H1 (cell line): ENCODE measurements around the gene CD226. TPM values are rescaled to one million over a fixed set of nuclear protein-coding genes. Genes with fewer than 3 reads are reported as not detected.

Source experiments
- CTCF ChIA-PET: fragments of 300-600 bp; sonication (Branson Sonifier 250); formaldehyde crosslinking; loops from one replicate; lab custom pipeline; 2021; ENCODE audit not compliant: partially characterized antibody; lab: Charles Lee
- POLR2A ChIA-PET: fragments of 300-600 bp; sonication (Branson Sonifier 250); formaldehyde crosslinking; loops from one replicate; lab custom pipeline; 2021; ENCODE audit warnings: inconsistent platforms; ENCODE audit not compliant: partially characterized antibody; lab: Charles Lee
- DNase-seq, 2 experiments: peaks; one replicate each; pipeline versions ENCODE4 v3.0.0 to v3.0.0-alpha.2; 2010 to 2022; ENCODE audit warnings: low spot score in 2 of 2, low read depth in 1 of 2, mixed read lengths in 1 of 2
- FAIRE-seq: peaks from 2 replicates; lab custom pipeline; 2011; peaks lifted over from hg19 to GRCh38; lab: Jason Lieb, UNC
- H2AFZ ChIP-seq: 2 replicates; pipeline ENCODE4 v1.8.1; 2012; ENCODE audit warnings: low read length, inconsistent platforms
- H2AK5ac ChIP-seq: 2 replicates; pipeline ENCODE4 v1.6.1; 2013; ENCODE audit warnings: low read depth, low read length
- H2BK120ac ChIP-seq: replicated peaks from 2 replicates; pipeline ENCODE3; 2013; ENCODE audit warnings: low read depth, low read length, inconsistent platforms
- H2BK12ac ChIP-seq: 2 replicates; pipeline ENCODE4 v1.6.1; 2013; ENCODE audit warnings: low read depth, low read length
- H2BK15ac ChIP-seq: 2 replicates; pipeline ENCODE4 v1.6.1; 2013; ENCODE audit warnings: low read length
- H2BK20ac ChIP-seq: 2 replicates; pipeline ENCODE4 v1.6.1; 2013; ENCODE audit warnings: low read length
- H2BK5ac ChIP-seq: 2 replicates; pipeline ENCODE4 v1.6.1; 2013; ENCODE audit warnings: low read depth, low read length
- H3K14ac ChIP-seq: 2 replicates; pipeline ENCODE4 v1.6.1; 2013; ENCODE audit warnings: inconsistent platforms; ENCODE audit not compliant: insufficient read length
- H3K18ac ChIP-seq: 2 replicates; pipeline ENCODE4 v1.6.1; 2013; ENCODE audit warnings: low read length; ENCODE audit errors: extremely low read depth
- H3K23ac ChIP-seq: 2 replicates; pipeline ENCODE4 v1.6.1; 2013; ENCODE audit warnings: inconsistent platforms; ENCODE audit not compliant: insufficient read length
- H3K23me2 ChIP-seq: 2 replicates; pipeline ENCODE4 v1.6.1; 2013; ENCODE audit warnings: low read depth, low read length
- H3K27ac ChIP-seq: 2 replicates; pipeline ENCODE4 v1.6.1; 2011; ENCODE audit warnings: low read depth, low read length, inconsistent platforms
- H3K27me3 ChIP-seq, 4 experiments: replicated peaks in 1 of 4; 1 replicate in 1 of 4; 2 replicates in 3 of 4; pipeline versions ENCODE4 v1.6.1 to v1.8.1; 2011 to 2013; ENCODE audit warnings: low read length in 3 of 4, mild to moderate bottlenecking in 3 of 4, inconsistent platforms in 2 of 4, mixed read lengths in 2 of 4, moderate library complexity in 1 of 4; ENCODE audit not compliant: control insufficient read depth in 3 of 4, insufficient read depth in 3 of 4; ENCODE audit errors: extremely low read depth in 1 of 4
- H3K36me3 ChIP-seq, 4 experiments: 2 replicates each; pipeline versions ENCODE4 v1.6.1 to v1.8.1; 2011 to 2013; ENCODE audit warnings: mild to moderate bottlenecking in 4 of 4, low read length in 3 of 4, moderate library complexity in 2 of 4, control low read depth in 1 of 4, inconsistent platforms in 1 of 4; ENCODE audit not compliant: insufficient read depth in 4 of 4, control insufficient read depth in 2 of 4
- H3K4ac ChIP-seq: replicated peaks from 2 replicates; pipeline ENCODE3; 2013; ENCODE audit warnings: low read length, low read depth, mixed read lengths, inconsistent platforms; ENCODE audit not compliant: insufficient read length
- H3K4me1 ChIP-seq, 4 experiments: replicated peaks in 1 of 4; 1 replicate in 1 of 4; 2 replicates in 3 of 4; pipeline versions ENCODE4 v1.6.1 to v1.8.1; 2011 to 2013; ENCODE audit warnings: low read length in 3 of 4, inconsistent platforms in 2 of 4, mixed read lengths in 1 of 4; ENCODE audit not compliant: insufficient read depth in 4 of 4, control insufficient read depth in 3 of 4
- H3K4me2 ChIP-seq, 2 experiments: 2 replicates each; pipeline versions ENCODE4 v1.6.1 to v1.8.1; 2011 to 2013; ENCODE audit warnings: low read depth in 2 of 2, low read length in 2 of 2, control low read depth in 1 of 2, inconsistent platforms in 1 of 2, mild to moderate bottlenecking in 1 of 2; ENCODE audit not compliant: insufficient read depth in 1 of 2
- H3K4me3 ChIP-seq, 4 experiments: fragments of 200-600, 300-600 bp in 1 of 4; sonication (generic), shearing (Covaris generic), sonication (Bioruptor Twin) in 1 of 4; 2 replicates each; pipeline versions ENCODE4 v1.5.1 to v1.8.1; 2011 to 2016; ENCODE audit warnings: low read length in 4 of 4, low read depth in 3 of 4, control low read depth in 2 of 4, inconsistent platforms in 2 of 4, mild to moderate bottlenecking in 2 of 4, mixed read lengths in 1 of 4, moderate library complexity in 1 of 4; ENCODE audit not compliant: insufficient read depth in 2 of 4; ENCODE audit errors: extremely low read depth in 1 of 4
- H3K56ac ChIP-seq: replicated peaks from 2 replicates; pipeline ENCODE3; 2013; ENCODE audit warnings: low read depth, mild to moderate bottlenecking, mixed read lengths, low read length, inconsistent platforms; ENCODE audit not compliant: insufficient read length
- H3K79me1 ChIP-seq: 2 replicates; pipeline ENCODE4 v1.6.1; 2013; ENCODE audit warnings: low read depth, low read length, control low read depth
- H3K79me2 ChIP-seq, 2 experiments: 2 replicates each; pipeline versions ENCODE4 v1.6.1 to v1.8.1; 2012 to 2013; ENCODE audit warnings: low read length in 2 of 2, mild to moderate bottlenecking in 2 of 2, inconsistent platforms in 1 of 2; ENCODE audit not compliant: insufficient read depth in 2 of 2, control insufficient read depth in 1 of 2
- H3K9ac ChIP-seq, 4 experiments: replicated peaks in 1 of 4; 1 replicate in 1 of 4; 2 replicates in 3 of 4; pipeline versions ENCODE4 v1.6.1 to v1.8.1; 2011 to 2013; ENCODE audit warnings: low read depth in 3 of 4, low read length in 3 of 4, control low read depth in 2 of 4, mild to moderate bottlenecking in 2 of 4, moderate library complexity in 2 of 4, inconsistent platforms in 1 of 4; ENCODE audit errors: extremely low read depth in 1 of 4
- H3K9me3 ChIP-seq, 2 experiments: 2 replicates each; pipeline versions ENCODE4 v1.6.1 to v1.8.1; 2012 to 2013; ENCODE audit warnings: mild to moderate bottlenecking in 2 of 2, moderate library complexity in 2 of 2, control low read depth in 1 of 2, inconsistent platforms in 1 of 2, low read depth in 1 of 2, low read length in 1 of 2, mixed read lengths in 1 of 2; ENCODE audit not compliant: insufficient read depth in 2 of 2
- H4K20me1 ChIP-seq, 2 experiments: replicated peaks in 1 of 2; 2 replicates each; pipeline versions ENCODE3 to v1.8.1; 2011 to 2013; ENCODE audit warnings: inconsistent platforms in 2 of 2, low read length in 2 of 2, mild to moderate bottlenecking in 1 of 2; ENCODE audit not compliant: insufficient read depth in 2 of 2, control insufficient read depth in 1 of 2
- H4K5ac ChIP-seq: 2 replicates; pipeline ENCODE4 v1.6.1; 2013; ENCODE audit warnings: low read length, low read depth, mixed read lengths, inconsistent platforms; ENCODE audit not compliant: insufficient read length
- H4K8ac ChIP-seq: 2 replicates; pipeline ENCODE4 v1.8.0; 2013; ENCODE audit warnings: mild to moderate bottlenecking, moderate library complexity, low read length, inconsistent platforms; ENCODE audit not compliant: insufficient read depth; ENCODE audit errors: extremely low read depth
- H4K91ac ChIP-seq: replicated peaks from 2 replicates; pipeline ENCODE3; 2013; ENCODE audit warnings: low read length, mixed read lengths, inconsistent platforms; ENCODE audit not compliant: insufficient read length
- HDAC2 ChIP-seq, 2 experiments: fragments of 300-600 bp in 1 of 2; sonication (generic) in 1 of 2; IDR thresholded peaks; 2 replicates each; pipeline ENCODE4 v1.6.1; 2011 to 2012; ENCODE audit warnings: low read depth in 2 of 2, low read length in 2 of 2, mild to moderate bottlenecking in 2 of 2, moderate library complexity in 2 of 2, borderline replicate concordance in 1 of 2, inconsistent platforms in 1 of 2
- SUZ12 ChIP-seq: fragments of 200-600 bp; sonication (generic); IDR thresholded peaks from 2 replicates; pipeline ENCODE4 v1.6.1; 2012; ENCODE audit warnings: mild to moderate bottlenecking, inconsistent platforms, low read length, moderate library complexity, mixed read lengths
- WGBS, 2 experiments: shearing (Covaris generic) in 1 of 2; methylation state at CpG; one replicate each; pipeline versions ENCODE4 v1.1.6 to v1.1.7; 2013 to 2015; ENCODE audit warnings: low lambda C conversion rate in 2 of 2, mixed read lengths in 2 of 2, inconsistent platforms in 1 of 2, low coverage in 1 of 2, missing lambda C conversion rate in 1 of 2; ENCODE audit not compliant: insufficient replicate concordance in 2 of 2, insufficient coverage in 1 of 2, insufficient read length in 1 of 2; ENCODE audit errors: extremely low coverage in 1 of 2, missing lambda C conversion rate in 1 of 2; 5-methylcytosine and 5-hydroxymethylcytosine counted together
- polyA plus RNA-seq, 7 experiments: library from polyadenylated mRNA; depleted of rRNA in 3 of 7; stranded (reverse) in 5 of 7; unstranded in 2 of 7; fragments of >200 nt in 5 of 7; fragments of 200-250 nt in 2 of 7; gene quantifications; 1 replicate in 5 of 7; 2 replicates in 1 of 7; 4 replicates in 1 of 7; pipeline versions ENCODE4 v1.2.1 to v1.2.3, GENCODE V29; 2011 to 2013; ENCODE audit warnings: missing spikeins in 2 of 7, mixed read lengths in 2 of 7
- total RNA-seq: library from RNA; stranded (reverse); fragmentation: NEBNext Ultra II Directional; extraction: Animal tissue kit (Norgen Biotek cat#: 25700); gene quantifications from 2 replicates; pipeline ENCODE4 v1.2.1, GENCODE V29; 2021

Gene CD226
- total and polyA plus RNA-seq, 2 of the 8 experiments (the other 6 are each of a cell fraction or from before 2014, with no cell fraction given), result not detected

GRCh38 chr18:69870736-69871135, 76.9 kb downstream of the CD226 start:
- H3K9ac ChIP-seq, result no peak overlapping the region
- FAIRE-seq, result no peak
- no peak overlapping the region for H3K18ac ChIP-seq
- H2AK5ac ChIP-seq, result no peak overlapping the region
- H3K4ac ChIP-seq, result no peak overlapping the region
- H2BK120ac ChIP-seq, result no peak overlapping the region
- no peaks in the 10 kb centered on the region for H4K20me1 ChIP-seq
- ChIA-PET POLR2A (no interaction called here), CTCF (no interaction called here)
- no peak overlapping the region for H2BK15ac ChIP-seq
- H3K4me2 ChIP-seq, result no peak overlapping the region
- no peaks in the 10 kb centered on the region for H3K23me2 ChIP-seq
- H3K79me1 ChIP-seq, result no peaks in the 10 kb centered on the region
- H3K27me3 ChIP-seq, result no peaks in the 10 kb centered on the region
- DNase-seq, result no peak
- no peaks in the 10 kb centered on the region for H3K36me3 ChIP-seq
- WGBS, 2 experiments, result 86% methylated on average over 4 of the region's 4 CpGs; no CpG with 5 or more reads in 1 of the 2 experiments
- H4K5ac ChIP-seq, result no peak overlapping the region
- H2AFZ ChIP-seq, result no peak overlapping the region
- no peak overlapping the region for H3K14ac ChIP-seq
- no peak overlapping the region for H3K27ac ChIP-seq
- peaks cover 0 to 5% (median 0%) of the 10 kb centered on the region in 4 experiments; a peak in 1 of 7 replicates for H3K4me1 ChIP-seq
- H4K8ac ChIP-seq, result no peak overlapping the region
- H2BK5ac ChIP-seq, result no peak overlapping the region
- no peak overlapping the region for H2BK12ac ChIP-seq
- H3K56ac ChIP-seq, result no peak overlapping the region
- H2BK20ac ChIP-seq, result no peak overlapping the region
- no peaks in the 10 kb centered on the region for H3K9me3 ChIP-seq
- H3K23ac ChIP-seq, result no peak overlapping the region
- H3K79me2 ChIP-seq, result no peaks in the 10 kb centered on the region
- no peak overlapping the region for H3K4me3 ChIP-seq
- no peak overlapping the region for H4K91ac ChIP-seq
- TF ChIP-seq HDAC2 (IDR thresholded peaks at IDR 0.05; ENCODE audit: borderline replicate concordance in 1 of 2, low read depth in 2 of 2, low read length in 2 of 2) (no peak), SUZ12 (no peak)
